ENCODE data around the gene WDR86.

GRCh38 chr7:151352512-151352911 lies 57.3 kb downstream of the WDR86 start:
- TF ChIP-seq POLR2A (IDR thresholded peaks at IDR 0.05; ENCODE audit: low read depth, low read length), result no peak
- no peak for TF ChIP-seq TAF1 (IDR thresholded peaks at IDR 0.05; ENCODE audit: borderline replicate concordance, low read depth, low read length)
